Stimulated activated CD4-positive, alpha-beta T cell treated with anti-CD3 and anti-CD28 coated beads, Interleukin-2, amount 100 ng/mL, for 48 hours (primary cell): ENCODE measurements around the gene CLP1.
A peak's percentile ranks its signal among the peaks of the same experiment; 100 is the strongest.
"Not testable (repeated sequence)": the region's sequence is repeated elsewhere in the genome, so short reads cannot be mapped to it uniquely, and the experiment has no call there.

Source experiments
- DNase-seq, 2 donors: peaks; one replicate each; pipeline ENCODE4 v3.0.0-alpha.2; 2020

CLP1 gene

GRCh38 chr11:57641011-57641807 is 16.4 kb upstream of the CLP1 start:
- no peak for DNase-seq

DNA sequence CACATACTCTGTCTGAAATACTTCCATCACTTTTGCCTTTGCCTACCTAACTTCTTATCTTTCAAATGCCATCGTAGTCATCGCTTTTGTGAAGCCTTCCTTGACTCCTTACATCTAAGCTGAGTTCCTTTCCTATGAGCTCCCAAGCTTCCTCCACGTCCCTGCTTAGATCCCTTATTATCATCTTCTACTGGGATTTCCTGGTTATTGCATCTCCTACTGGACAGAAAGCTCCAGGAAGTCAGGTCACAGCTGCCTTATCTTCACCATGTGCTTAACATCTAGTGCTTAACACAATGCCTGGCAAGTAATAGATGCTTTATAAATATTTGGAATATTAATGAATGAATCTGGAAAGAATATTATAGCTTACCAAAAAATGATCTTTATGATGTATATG is 13.8 kb upstream of the CLP1 start:
- no peak for DNase-seq

GRCh38 chr11:57644748-57645688 is 12.5 kb upstream of the CLP1 start:
- peak; percentile 89 to 91 for DNase-seq

GRCh38 chr11:57645689-57646085 is 11.9 kb upstream of the CLP1 start:
- DNase-seq, result no peak

GRCh38 chr11:57646194-57646798 is 11.3 kb upstream of the CLP1 start:
- no peak for DNase-seq

GRCh38 chr11:57646799-57647303 is 10.7 kb upstream of the CLP1 start:
- no peak for DNase-seq

DNA sequence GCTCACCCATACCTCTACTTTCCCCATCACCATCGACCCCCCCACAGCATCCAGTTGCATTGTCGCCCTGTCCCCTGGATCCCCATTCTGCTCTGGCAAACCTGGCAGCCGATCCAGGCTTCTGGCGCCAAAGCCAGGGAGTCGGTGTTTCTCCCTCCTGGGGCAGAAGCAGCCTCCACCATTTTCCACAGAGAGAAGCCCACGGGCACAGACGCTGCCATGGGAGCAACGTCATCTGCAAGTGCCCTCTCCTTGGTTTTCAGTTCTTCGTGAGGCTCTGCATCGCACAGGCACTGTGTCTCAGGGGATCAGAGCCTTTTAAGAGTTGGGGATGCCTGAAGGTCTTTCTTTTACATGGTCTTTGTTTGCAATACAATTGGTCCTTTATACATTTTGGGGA is 10.2 kb upstream of the CLP1 start:
- no peak for DNase-seq

GRCh38 chr11:57647960-57648800 is 9.4 kb upstream of the CLP1 start:
- no peak for DNase-seq

DNA sequence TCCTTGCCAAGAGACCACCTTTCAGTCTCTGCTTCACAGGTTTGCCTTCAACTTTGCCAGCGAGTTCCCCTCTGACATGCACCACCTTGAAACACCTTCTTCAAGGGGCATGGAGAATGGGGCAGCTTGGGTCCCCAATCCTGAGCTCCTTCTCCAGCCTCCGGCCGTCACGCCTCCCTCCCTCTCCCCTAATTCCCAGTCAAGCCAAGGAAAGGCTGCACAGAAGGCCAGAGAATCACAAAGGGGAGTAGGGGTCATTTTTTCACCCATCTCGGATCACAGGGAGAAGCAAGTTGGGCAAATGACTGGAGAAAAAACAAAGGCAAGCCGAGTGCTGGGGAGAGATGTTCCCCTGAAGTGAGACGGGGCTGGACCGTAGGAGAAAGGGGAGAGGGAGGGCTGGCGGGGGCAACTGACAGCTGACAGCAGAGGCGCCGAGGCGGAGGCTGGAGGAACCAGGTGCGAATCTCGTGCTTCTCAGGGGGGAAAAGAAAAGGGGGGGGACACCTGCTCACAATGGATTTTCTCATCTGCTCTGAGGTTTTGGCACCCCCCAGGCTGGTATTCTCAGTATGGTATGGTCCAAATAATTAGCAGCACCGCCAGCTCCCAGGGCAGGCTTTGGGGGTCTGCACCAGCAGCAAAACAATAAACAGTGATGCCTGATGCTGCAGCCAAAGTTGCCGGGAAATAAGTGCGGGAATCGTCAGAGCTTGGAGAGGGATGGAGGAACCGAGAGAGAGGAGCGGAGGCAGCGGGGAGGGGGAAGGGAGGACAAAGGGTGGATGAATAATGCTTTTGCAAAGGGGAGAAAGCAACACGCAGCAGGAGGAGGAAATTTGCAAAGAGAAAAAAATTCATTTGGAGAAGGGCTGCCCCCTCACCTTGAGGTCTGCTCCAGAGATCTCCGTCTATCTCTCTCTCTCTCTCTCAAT is 8.5 kb upstream of the CLP1 start:
- DNase-seq, result no peak

DNA sequence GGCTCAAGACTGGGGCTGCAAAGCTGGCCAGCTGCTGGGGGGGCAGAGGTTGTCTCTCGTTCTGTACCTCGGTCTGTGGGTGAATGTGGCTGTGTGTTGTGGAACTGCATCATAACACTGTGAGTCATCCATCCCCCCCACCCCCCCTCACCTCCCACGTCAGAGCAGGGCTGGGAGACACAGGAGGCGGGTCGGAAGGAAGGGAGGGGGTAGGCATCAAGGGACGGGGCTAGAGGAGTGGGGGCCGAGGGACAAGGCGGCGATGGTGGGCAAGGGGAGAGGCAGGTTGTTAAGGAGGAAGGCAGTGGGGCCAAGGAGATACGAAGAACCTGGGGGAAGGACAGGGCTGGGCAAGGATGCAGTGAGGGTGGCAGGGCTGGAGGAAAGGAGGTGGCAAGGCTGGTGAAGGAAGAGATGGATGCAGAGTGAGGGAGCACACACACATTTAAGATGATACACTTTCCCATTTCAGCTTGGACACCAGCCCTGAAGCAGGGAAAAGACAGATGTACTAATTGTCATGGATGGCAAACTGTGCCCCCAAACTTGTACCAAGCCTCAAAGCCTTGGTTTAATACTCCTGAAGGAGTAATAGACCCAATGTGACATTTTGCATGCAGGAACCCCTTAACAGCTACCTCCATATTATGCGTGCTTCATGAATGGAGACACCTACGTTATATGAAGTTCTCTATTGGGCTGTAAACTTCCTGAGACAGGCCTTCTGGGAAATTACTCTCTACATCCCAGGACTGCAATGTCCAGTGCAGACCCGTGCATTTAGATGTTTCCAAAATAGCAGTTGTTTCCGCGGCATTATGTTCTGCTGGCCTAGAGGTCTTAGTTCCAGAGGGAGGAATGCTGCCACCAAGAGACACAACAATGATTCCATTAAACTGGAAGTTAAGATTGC is 7.5 kb upstream of the CLP1 start, which contains the start of gene YPEL4:
YPEL4 (minus strand) TSS at position 87 of the 913 bp plus-strand sequence. CDS start 2,805 bp downstream, outside the sequence.
- peak in 1 of 2 donors; percentile 34 for DNase-seq

DNA sequence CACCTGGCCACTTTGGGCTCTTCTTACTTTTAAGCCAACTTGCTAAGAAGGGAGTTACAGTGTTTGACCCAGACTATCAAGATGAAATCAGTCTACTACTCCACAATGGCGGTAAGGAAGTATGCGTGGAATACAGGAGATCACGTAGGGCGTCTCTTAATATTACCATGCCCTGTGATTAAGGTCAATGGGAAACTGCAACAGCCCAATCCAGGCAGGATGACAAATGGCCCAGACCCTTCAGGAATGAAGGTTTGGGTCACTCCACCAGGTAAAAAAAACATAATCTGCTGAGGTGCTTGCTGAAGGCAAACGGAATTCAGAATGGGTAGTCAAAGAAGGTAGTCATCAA is 6.8 kb upstream of the CLP1 start:
- no peak for DNase-seq

GRCh38 chr11:57651408-57651807 is 6.2 kb upstream of the CLP1 start:
- DNase-seq, result no peak

DNA sequence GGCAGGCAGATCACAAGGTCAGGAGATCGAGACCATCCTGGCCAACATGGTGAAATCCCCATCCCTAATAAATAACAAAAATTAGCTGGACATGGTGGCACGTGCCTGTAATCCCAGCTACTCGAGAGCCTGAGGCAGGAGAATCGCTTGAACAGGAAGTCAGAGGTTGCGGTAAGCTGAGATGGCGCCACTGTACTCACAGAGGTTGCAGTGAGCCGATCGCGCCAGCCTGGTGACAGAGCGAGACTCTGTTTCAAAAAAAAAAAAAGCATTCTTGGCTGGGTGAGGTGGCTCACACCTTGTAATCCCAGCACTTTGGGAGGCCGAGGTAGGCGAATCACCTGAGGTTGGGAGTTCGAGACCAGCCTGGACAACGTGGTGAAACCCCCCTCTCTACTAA is 5.3 kb upstream of the CLP1 start:
- not testable (repeated sequence) for DNase-seq

- DNase-seq, result no peak
These were observed 4.9 kb upstream of the CLP1 start for GRCh38 chr11:57652662-57653061.

DNA sequence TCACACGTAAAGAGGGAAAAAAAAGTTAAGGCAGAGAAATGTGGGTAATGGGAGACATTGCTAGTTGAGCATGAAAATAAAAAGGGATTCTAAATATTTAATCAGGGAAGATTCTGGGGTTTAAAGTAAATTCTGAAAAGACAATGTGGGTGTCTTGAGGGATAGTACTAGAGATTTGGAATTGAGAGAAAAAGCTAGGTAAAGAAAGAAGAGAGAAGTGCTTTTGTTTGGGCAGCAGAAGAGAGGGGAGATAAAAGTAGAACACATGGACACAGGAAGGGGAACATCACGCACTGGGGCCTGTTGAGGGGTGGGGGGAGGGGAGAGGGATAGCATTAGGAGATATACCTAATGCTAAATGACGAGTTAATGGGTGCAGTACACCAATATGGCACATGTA is 4.4 kb upstream of the CLP1 start:
- DNase-seq, result no peak

DNA sequence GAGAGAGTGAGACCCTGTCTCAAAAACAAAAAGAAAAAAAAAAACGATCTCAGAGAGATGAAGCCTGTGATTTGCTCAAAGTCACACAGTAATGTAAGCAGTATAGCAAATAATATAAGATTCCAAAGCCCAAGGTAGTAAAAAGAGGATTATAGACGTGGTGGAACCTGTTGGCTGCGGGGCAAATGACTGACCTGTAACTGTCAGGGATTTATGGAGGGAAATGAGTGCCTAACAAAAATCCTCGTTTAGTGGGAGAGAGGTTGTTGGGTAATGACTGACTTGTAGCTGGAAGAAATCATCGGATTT is 723 bp upstream of the CLP1 start:
- DNase-seq, result no peak

- DNase-seq, result no peak
These were observed 430 bp downstream of the CLP1 start for GRCh38 chr11:57658023-57658361.

DNA sequence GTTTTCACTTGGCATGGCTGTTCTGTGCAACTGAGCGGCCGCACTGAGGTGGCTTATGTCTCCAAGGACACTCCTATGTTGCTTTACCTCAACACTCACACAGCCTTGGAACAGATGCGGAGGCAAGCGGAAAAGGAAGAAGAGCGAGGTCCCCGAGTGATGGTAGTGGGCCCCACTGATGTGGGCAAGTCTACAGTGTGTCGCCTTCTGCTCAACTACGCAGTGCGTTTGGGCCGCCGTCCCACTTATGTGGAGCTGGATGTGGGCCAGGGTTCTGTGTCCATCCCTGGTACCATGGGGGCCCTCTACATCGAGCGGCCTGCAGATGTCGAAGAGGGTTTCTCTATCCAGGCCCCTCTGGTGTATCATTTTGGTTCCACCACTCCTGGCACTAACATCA is 2.1 kb downstream of the CLP1 start:
- DNase-seq, result no peak

DNA sequence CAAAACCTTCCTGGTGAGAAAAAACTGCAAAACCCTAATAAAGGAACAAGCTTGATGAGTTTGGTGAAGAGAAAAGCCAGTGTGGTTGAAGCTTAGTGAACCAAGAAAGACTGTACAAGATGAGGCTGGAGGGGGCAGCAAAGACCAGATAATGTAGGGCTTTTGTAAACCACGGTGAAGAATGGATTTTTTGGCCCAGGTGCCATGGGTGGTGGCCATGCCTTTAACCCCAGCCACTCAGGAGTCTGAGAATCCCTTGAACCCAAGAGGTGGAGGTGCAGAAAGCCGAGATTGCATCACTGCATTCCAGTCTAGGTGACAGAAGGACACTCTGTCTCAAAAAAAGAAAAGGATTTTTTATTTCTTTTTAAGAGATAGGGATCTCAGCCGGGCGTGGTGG is 5.3 kb downstream of the CLP1 start:
- no peak for DNase-seq

DNA sequence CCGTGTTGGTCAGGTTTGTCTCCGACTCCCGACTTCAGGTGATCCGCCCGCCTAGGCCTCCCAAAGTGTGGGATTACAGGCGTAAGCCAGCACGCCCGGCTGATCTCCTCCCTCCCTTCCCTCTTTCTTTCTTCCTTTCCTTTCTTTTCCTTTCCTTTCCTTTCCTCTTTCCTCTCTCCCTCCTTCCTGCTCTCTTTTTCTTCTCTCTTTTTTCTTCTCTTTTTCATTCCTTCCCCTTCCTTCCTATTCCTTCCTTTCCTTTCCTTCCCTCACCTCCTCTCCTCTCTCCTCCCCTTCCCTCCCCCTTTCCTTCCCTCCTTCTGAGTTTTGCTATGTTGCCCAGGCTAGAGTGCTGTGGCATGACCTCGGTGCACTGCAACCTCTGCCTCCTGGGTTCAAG is 6.4 kb downstream of the CLP1 start:
- no peak for DNase-seq
